GM12875 (cell line): ENCODE measurements around the gene TXNDC12.

Source experiments
- H3K4me3 ChIP-seq: one replicate; pipeline ENCODE4 v1.5.1; 2011; ENCODE audit warnings: low read depth, low read length, control low read depth
- TF ChIP-seq, protein P1 (sequence below): IDR thresholded peaks from 2 replicates; pipeline ENCODE4 v1.5.1; 2011; ENCODE audit warnings: low read depth, mild to moderate bottlenecking, control low read depth, inconsistent platforms, low read length, moderate library complexity, borderline replicate concordance; ENCODE audit not compliant: insufficient read depth

Gene TXNDC12

DNA sequence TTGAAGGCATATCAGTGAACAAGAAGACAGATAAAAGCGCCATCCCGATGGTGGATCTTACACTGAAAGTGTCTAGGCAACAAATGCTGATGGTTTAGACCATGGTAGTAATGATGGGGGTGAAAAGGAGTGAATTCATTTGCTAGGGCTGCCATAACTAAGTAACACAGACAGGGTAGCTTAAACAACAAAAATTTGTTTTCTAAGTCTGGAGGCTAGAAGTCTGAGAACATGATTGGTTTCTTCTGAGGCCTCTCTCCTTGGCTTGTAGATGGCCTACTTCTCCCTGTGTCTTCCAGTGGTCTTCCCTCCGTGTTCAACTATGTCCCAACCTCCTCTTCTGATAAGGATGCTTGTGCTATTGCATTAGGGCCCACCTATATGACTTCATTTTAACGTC is 51.1 kb downstream of the TXNDC12 start:
- TF ChIP-seq, protein P1, sequence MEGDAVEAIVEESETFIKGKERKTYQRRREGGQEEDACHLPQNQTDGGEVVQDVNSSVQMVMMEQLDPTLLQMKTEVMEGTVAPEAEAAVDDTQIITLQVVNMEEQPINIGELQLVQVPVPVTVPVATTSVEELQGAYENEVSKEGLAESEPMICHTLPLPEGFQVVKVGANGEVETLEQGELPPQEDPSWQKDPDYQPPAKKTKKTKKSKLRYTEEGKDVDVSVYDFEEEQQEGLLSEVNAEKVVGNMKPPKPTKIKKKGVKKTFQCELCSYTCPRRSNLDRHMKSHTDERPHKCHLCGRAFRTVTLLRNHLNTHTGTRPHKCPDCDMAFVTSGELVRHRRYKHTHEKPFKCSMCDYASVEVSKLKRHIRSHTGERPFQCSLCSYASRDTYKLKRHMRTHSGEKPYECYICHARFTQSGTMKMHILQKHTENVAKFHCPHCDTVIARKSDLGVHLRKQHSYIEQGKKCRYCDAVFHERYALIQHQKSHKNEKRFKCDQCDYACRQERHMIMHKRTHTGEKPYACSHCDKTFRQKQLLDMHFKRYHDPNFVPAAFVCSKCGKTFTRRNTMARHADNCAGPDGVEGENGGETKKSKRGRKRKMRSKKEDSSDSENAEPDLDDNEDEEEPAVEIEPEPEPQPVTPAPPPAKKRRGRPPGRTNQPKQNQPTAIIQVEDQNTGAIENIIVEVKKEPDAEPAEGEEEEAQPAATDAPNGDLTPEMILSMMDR: no peak

DNA sequence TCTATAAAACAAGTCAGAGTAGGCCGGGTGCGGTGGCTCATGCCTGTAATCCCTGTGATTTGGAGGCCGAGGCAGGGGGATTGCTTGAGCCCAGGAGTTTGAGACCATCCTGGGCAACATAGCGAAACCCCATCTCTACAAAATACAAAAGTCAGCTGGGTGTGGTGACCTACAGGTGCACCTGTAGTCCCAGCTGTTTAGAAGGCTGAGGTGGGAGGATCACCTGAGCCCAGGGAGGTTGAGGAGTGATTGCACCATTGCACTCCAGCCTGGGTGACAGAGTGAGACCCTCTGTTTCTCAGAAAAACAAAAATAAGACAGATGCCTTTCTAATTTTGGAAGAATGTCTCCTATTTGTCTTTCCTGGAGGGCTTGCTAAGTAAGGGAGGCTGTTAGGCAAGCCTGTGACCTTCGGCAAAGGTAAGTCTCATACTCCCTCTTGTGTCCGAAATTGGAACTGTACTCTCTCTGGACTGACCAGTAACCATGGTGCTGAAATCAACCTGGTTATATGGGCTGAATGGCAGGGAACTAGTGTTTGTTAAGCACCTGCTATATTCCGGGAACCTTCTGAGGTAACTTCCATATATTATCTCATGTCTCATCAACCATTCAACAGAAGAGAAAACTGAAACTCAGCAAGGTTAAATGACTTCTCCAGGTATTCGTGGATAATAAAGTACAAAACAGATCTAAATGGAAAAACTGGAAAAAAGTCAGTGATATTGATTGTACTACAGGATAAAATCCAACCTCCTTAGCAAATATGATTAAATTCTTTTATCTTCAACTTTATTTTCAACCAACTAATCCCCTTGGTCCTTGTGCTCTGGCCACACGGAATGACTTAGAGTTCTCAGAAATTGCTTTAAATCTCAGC is 52.7 kb downstream of the TXNDC12 start:
- TF ChIP-seq, protein P1: peak; percentile 80
- no peak overlapping the region for H3K4me3 ChIP-seq

More for the DNA sequence above, 51.1 kb downstream of the TXNDC12 start:
- no peak overlapping the region for H3K4me3 ChIP-seq

DNA sequence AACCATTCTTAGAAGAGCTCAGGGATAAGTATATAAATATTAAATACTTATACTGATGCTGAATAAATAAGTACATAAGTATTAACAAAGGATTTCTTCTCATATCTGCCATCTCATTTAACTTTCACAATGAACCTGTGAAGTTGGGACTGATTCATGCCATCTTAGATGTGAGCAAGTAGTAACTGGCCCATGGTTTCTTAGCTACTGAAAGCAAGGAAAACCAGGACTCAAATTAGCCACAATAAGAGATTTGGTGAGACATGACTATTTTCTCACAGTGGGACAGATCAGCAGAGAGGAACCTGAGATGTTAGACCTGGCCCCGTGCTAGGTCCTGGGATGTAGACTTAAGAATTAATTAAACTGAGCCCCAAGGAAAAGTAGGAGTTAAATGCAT is 56.3 kb downstream of the TXNDC12 start:
- H3K4me3 ChIP-seq: no peak overlapping the region
- TF ChIP-seq, protein P1: no peak

DNA sequence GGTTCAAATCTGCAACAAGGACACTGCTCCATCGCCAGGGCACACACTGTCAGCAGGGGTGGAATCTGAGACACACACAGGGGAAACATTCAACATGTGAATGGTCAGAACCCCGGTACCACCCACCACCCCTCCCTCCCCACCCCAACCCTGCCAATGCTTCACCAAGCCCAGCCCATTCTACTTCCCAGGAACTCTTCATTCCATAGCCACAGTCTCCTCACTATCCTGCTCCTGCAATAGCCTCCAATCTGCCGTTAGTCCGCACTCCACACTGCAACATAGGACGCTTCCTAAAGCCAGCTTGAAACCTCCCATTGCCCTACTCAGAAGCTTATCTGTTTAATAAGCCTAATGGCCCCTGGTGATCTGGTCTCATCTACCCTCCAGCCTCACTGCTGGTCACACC is 57.0 kb downstream of the TXNDC12 start:
- H3K4me3 ChIP-seq: no peak overlapping the region
- TF ChIP-seq, protein P1: no peak

DNA sequence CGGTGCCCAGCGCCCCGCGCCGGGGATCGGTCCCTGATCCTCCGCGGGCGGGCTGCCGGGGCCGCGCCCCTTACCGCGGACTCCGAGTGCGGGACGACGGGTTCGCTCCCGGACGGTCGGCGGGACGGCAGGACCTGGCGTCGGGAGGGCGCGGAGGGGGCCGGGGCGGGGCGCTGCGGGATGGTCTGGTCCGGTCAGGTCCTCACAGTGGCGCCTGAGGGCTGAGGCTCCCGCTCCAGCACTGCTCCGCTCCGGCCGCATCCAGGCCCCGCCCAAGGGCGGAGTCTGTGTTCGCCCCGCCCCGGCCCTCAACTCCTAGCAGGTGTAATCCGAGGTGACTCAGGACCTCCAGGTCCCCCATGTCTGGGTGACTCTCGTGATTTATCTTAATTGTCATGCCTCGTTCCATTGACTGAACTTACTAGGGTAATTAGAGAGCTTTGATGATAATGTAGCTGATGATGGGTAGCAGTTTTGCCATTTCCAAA is 64.5 kb downstream of the TXNDC12 start, which contains the start of gene RAB3B:
RAB3B (minus strand) TSS at position 223 of the 488 bp plus-strand sequence. CDS start 13,583 bp downstream, outside the sequence.
- peak within 1 kb of the TSS; percentile 41 for H3K4me3 ChIP-seq
- TF ChIP-seq, protein P1: no peak

DNA sequence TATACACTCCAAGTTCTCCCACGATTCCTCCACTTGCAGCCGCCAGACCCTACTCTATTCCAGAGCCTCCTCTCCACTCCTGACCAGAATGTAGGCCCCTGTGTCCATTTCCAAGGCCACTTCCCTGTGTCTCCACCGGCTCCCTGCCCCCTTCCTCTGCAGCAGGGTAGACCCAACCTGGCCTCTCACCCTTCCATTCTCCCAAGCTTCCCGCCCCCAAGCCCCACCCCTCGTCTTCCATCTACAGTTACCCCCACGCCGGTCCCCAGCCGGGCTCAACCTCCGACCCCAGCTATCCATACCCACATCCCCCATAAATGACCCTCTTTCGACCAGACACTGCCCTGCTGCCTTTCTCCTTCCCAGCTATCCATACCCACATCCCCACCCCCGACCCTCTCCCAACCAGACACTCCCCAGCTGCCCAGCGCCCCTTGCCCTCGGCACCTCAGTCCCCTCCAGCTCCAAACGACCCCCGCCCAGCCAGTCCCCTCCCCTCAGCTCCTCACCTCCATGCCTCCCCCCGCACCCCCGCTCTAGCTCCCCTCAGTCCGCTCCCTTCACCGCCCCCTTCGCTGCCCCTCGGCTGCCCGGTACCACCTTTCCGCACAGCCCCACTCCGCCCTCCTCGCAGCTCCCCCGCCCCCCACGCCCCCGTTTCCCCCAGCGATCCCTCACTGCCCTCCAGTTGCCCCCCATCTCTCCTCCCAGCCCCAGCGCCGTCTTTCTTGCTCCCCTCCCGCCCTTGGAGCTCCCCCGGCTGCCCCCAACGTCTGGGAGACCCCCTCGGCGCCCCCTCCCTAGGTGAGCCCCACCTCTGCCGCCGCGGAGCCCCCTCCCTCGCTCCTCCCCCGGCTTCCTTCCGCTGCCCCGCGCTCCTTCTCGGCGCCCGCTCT is 65.2 kb downstream of the TXNDC12 start:
- peak overlapping the region; percentile 41 for H3K4me3 ChIP-seq
- TF ChIP-seq, protein P1: no peak
